Loucy (cell line): ENCODE data around the gene PPP1R12A.
A peak's percentile ranks its signal among the peaks of the same experiment; 100 is the strongest.

Experiments used
- H2AFZ ChIP-seq: fragments of 200-600 bp; sonication (generic); 2 replicates; pipeline ENCODE4 v1.6.0; 2016; ENCODE audit warnings: antibody characterized with exemption, mild to moderate bottlenecking, low read length, moderate library complexity
- H3F3A ChIP-seq: fragments of 200-600 bp; 2 replicates; pipeline ENCODE4 v1.6.0; 2016; ENCODE audit warnings: antibody characterized with exemption, low read depth, mild to moderate bottlenecking
- H3K27me3 ChIP-seq: fragments of 200-600 bp; sonication (generic); 2 replicates; pipeline ENCODE4 v1.6.1; 2014; ENCODE audit warnings: low read length, mild to moderate bottlenecking; ENCODE audit not compliant: insufficient read depth, poor library complexity, severe bottlenecking
- H3K36me3 ChIP-seq: fragments of 200-600 bp; sonication (generic); 2 replicates; pipeline ENCODE4 v1.6.1; 2016; ENCODE audit warnings: low read length; ENCODE audit not compliant: insufficient read depth
- H3K4me1 ChIP-seq: fragments of 200-600 bp; sonication (generic); 2 replicates; pipeline ENCODE4 v1.5.1; 2014; ENCODE audit warnings: low read length, mild to moderate bottlenecking; ENCODE audit not compliant: insufficient read depth, poor library complexity, severe bottlenecking
- H3K4me2 ChIP-seq: fragments of 200-600 bp; sonication (generic); 2 replicates; pipeline ENCODE4 v1.6.0; 2014; ENCODE audit warnings: antibody characterized with exemption, low read length, low read depth, mild to moderate bottlenecking; ENCODE audit not compliant: poor library complexity, severe bottlenecking
- H3K4me3 ChIP-seq: fragments of 200-600 bp; sonication (generic); 2 replicates; pipeline ENCODE4 v1.5.1; 2014; ENCODE audit warnings: low read length, mild to moderate bottlenecking, mixed read lengths; ENCODE audit not compliant: poor library complexity, severe bottlenecking
- H3K79me2 ChIP-seq: fragments of 200-600 bp; sonication (generic); 2 replicates; pipeline ENCODE4 v1.6.1; 2014; ENCODE audit warnings: low read length; ENCODE audit not compliant: insufficient read depth
- H3K9ac ChIP-seq: fragments of 200-600 bp; sonication (generic); 2 replicates; pipeline ENCODE4 v1.6.0; 2014; ENCODE audit warnings: mild to moderate bottlenecking, low read depth, low read length, moderate library complexity; ENCODE audit not compliant: poor library complexity, severe bottlenecking
- H3K9me2 ChIP-seq: fragments of 200-600 bp; sonication (generic); replicated peaks from 2 replicates; pipeline ENCODE4 v1.6.1; 2016; ENCODE audit warnings: low read depth, low read length, mixed read lengths
- H3K9me3 ChIP-seq: fragments of 200-600 bp; sonication (generic); 2 replicates; pipeline ENCODE4 v1.6.1; 2014; ENCODE audit warnings: mild to moderate bottlenecking, antibody characterized with exemption, low read length, low read depth; ENCODE audit not compliant: insufficient read depth
- H4K20me1 ChIP-seq: fragments of 200-600 bp; sonication (generic); 2 replicates; pipeline ENCODE4 v1.6.0; 2014; ENCODE audit warnings: antibody characterized with exemption, low read length, mild to moderate bottlenecking; ENCODE audit not compliant: insufficient read depth, poor library complexity, severe bottlenecking
- CTCF ChIP-seq: fragments of 200-600 bp; sonication (generic); conservative IDR thresholded peaks from 2 replicates; pipeline ENCODE4 v1.5.1; 2014; ENCODE audit warnings: mild to moderate bottlenecking, antibody characterized with exemption, low read length
- EZH2phosphoT487 ChIP-seq: fragments of 200-600 bp; IDR thresholded peaks from 2 replicates; pipeline ENCODE4 v1.6.1; 2018; ENCODE audit warnings: antibody characterized with exemption, mild to moderate bottlenecking, moderate library complexity, borderline replicate concordance

The PPP1R12A gene

GRCh38 chr12:79887890-79888289 lies 47.0 kb downstream of the PPP1R12A start:
- Histone ChIP-seq H2AFZ (no peak overlapping the region), H3K36me3 (peaks cover 3% of the 10 kb centered on the region; the same call in 1 of the 2 replicates), H3F3A (no peaks in the 10 kb centered on the region), H3K79me2 (peaks cover 97% of the 10 kb centered on the region), H3K4me3 (no peak overlapping the region), H3K9me3 (no peaks in the 10 kb centered on the region), H3K27me3 (no peaks in the 10 kb centered on the region), H3K4me1 (peaks cover 21% of the 10 kb centered on the region), H3K9ac (no peak overlapping the region), H4K20me1 (peaks cover 89% of the 10 kb centered on the region), H3K9me2 (no peaks in the 10 kb centered on the region), H3K4me2 (no peak overlapping the region)
- no peak for TF ChIP-seq CTCF
- no peak for TF ChIP-seq EZH2phosphoT487

GRCh38 chr12:79886917-79887519 lies 47.9 kb downstream of the PPP1R12A start:
- H3K9me3 ChIP-seq, result no peaks in the 10 kb centered on the region
- H3K27me3 ChIP-seq, result no peaks in the 10 kb centered on the region
- H3K9me2 ChIP-seq, result no peaks in the 10 kb centered on the region
- H3K4me3 ChIP-seq, result no peak overlapping the region
- H3F3A ChIP-seq, result no peaks in the 10 kb centered on the region
- TF ChIP-seq EZH2phosphoT487 (no peak), CTCF (peak; percentile 78)
- no peak overlapping the region for H3K9ac ChIP-seq
- peaks cover 96% of the 10 kb centered on the region for H4K20me1 ChIP-seq
- peaks cover 5% of the 10 kb centered on the region; the same call in 1 of the 2 replicates for H3K36me3 ChIP-seq
- H3K4me2 ChIP-seq, result no peak overlapping the region
- peaks cover 97% of the 10 kb centered on the region for H3K79me2 ChIP-seq
- peaks cover 29% of the 10 kb centered on the region for H3K4me1 ChIP-seq
- H2AFZ ChIP-seq, result no peak overlapping the region

- Histone ChIP-seq H3K9ac (no peak overlapping the region), H3K79me2 (peaks cover 97% of the 10 kb centered on the region), H3K4me1 (peaks cover 39% of the 10 kb centered on the region), H3K9me3 (no peaks in the 10 kb centered on the region), H2AFZ (no peak overlapping the region), H4K20me1 (peaks cover 98% of the 10 kb centered on the region), H3K27me3 (no peaks in the 10 kb centered on the region), H3K9me2 (no peaks in the 10 kb centered on the region), H3K4me2 (no peak overlapping the region), H3K36me3 (0 out of 2 replicates have a peak, but pooled peaks cover 3% of the 10 kb centered on the region), H3K4me3 (no peak overlapping the region), H3F3A (no peaks in the 10 kb centered on the region)
- TF ChIP-seq EZH2phosphoT487, result no peak
- no peak for TF ChIP-seq CTCF
Measured at GRCh38 chr12:79885911-79886490, 48.9 kb downstream of the PPP1R12A start.
